ENCODE data around the gene ANKRD33B. TPM values are rescaled to one million over a fixed set of nuclear protein-coding genes. Genes with fewer than 3 reads are reported as not detected.
A peak's percentile ranks its signal among the peaks of the same experiment; 100 is the strongest.

Gene ANKRD33B
- total RNA-seq, 1 donor from 2014 or later: 0.83 TPM

GRCh38 chr5:10695759-10696543, 132.1 kb downstream of the ANKRD33B start:
- H3K9me3 Mint-ChIP-seq (ENCODE audit: unreplicated experiment): no peaks in the 10 kb centered on the region
- no peak overlapping the region for H3K27ac Mint-ChIP-seq (ENCODE audit: unreplicated experiment)
- H3K36me3 Mint-ChIP-seq (ENCODE audit: unreplicated experiment): peaks cover 3% of the 10 kb centered on the region
- peaks cover 47% of the 10 kb centered on the region for H3K4me1 Mint-ChIP-seq (ENCODE audit: unreplicated experiment)
- no peak for TF ChIP-seq CTCF (IDR thresholded peaks at IDR 0.05)
- DNase-seq (ENCODE audit: extremely low spot score, unreplicated experiment): no peak
- no peaks in the 10 kb centered on the region for H3K27me3 Mint-ChIP-seq (ENCODE audit: unreplicated experiment)
- no peak overlapping the region for H3K4me3 Mint-ChIP-seq (ENCODE audit: unreplicated experiment)

- H3K4me3 Mint-ChIP-seq (ENCODE audit: unreplicated experiment): no peak overlapping the region
- no peaks in the 10 kb centered on the region for H3K9me3 Mint-ChIP-seq (ENCODE audit: unreplicated experiment)
- peaks cover 46% of the 10 kb centered on the region for H3K4me1 Mint-ChIP-seq (ENCODE audit: unreplicated experiment)
- TF ChIP-seq CTCF (IDR thresholded peaks at IDR 0.05): no peak
- H3K36me3 Mint-ChIP-seq (ENCODE audit: unreplicated experiment): peaks cover 3% of the 10 kb centered on the region
- DNase-seq (ENCODE audit: extremely low spot score, unreplicated experiment): no peak
- no peaks in the 10 kb centered on the region for H3K27me3 Mint-ChIP-seq (ENCODE audit: unreplicated experiment)
- H3K27ac Mint-ChIP-seq (ENCODE audit: unreplicated experiment): peak overlapping the region; percentile 28
Observed at GRCh38 chr5:10699281-10699874, 135.5 kb downstream of the ANKRD33B start.

GRCh38 chr5:10699987-10700386, 136.1 kb downstream of the ANKRD33B start:
- DNase-seq (ENCODE audit: extremely low spot score, unreplicated experiment): no peak
- H3K27ac Mint-ChIP-seq (ENCODE audit: unreplicated experiment): no peak overlapping the region
- no peak for TF ChIP-seq CTCF (IDR thresholded peaks at IDR 0.05)
- no peaks in the 10 kb centered on the region for H3K27me3 Mint-ChIP-seq (ENCODE audit: unreplicated experiment)
- peaks cover 50% of the 10 kb centered on the region for H3K4me1 Mint-ChIP-seq (ENCODE audit: unreplicated experiment)
- H3K9me3 Mint-ChIP-seq (ENCODE audit: unreplicated experiment): no peaks in the 10 kb centered on the region
- H3K36me3 Mint-ChIP-seq (ENCODE audit: unreplicated experiment): peaks cover 2% of the 10 kb centered on the region
- no peak overlapping the region for H3K4me3 Mint-ChIP-seq (ENCODE audit: unreplicated experiment)

GRCh38 chr5:10700516-10700915, 136.6 kb downstream of the ANKRD33B start:
- Mint-ChIP-seq H3K9me3 (ENCODE audit: unreplicated experiment) (no peaks in the 10 kb centered on the region), H3K27me3 (ENCODE audit: unreplicated experiment) (no peaks in the 10 kb centered on the region), H3K27ac (ENCODE audit: unreplicated experiment) (no peak overlapping the region), H3K4me1 (ENCODE audit: unreplicated experiment) (peaks cover 51% of the 10 kb centered on the region), H3K36me3 (ENCODE audit: unreplicated experiment) (peaks cover 1% of the 10 kb centered on the region), H3K4me3 (ENCODE audit: unreplicated experiment) (no peak overlapping the region)
- no peak for DNase-seq (ENCODE audit: extremely low spot score, unreplicated experiment)
- TF ChIP-seq CTCF (IDR thresholded peaks at IDR 0.05): no peak

GRCh38 chr5:10701567-10702039, 137.7 kb downstream of the ANKRD33B start:
- peak; percentile 78 for TF ChIP-seq CTCF (IDR thresholded peaks at IDR 0.05)
- Mint-ChIP-seq H3K36me3 (ENCODE audit: unreplicated experiment) (peaks cover under 1% of the 10 kb centered on the region), H3K27ac (ENCODE audit: unreplicated experiment) (peak overlapping the region; percentile 81), H3K4me3 (ENCODE audit: unreplicated experiment) (no peak overlapping the region), H3K27me3 (ENCODE audit: unreplicated experiment) (no peaks in the 10 kb centered on the region), H3K9me3 (ENCODE audit: unreplicated experiment) (no peaks in the 10 kb centered on the region), H3K4me1 (ENCODE audit: unreplicated experiment) (peaks cover 49% of the 10 kb centered on the region)
- DNase-seq (ENCODE audit: extremely low spot score, unreplicated experiment): no peak

All from osteocyte (in vitro differentiated cells).